Measurements from ENCODE around the gene CLTC. TPM values are rescaled to one million over a fixed set of nuclear protein-coding genes. Genes with fewer than 3 reads are reported as not detected.
"Not testable (repeated sequence)": the region's sequence is repeated elsewhere in the genome, so short reads cannot be mapped to it uniquely, and the experiment has no call there.

Gene CLTC
- 100 to 1,000 TPM; 354 to 460 (median 397) TPM for total RNA-seq (2021; fragmentation: NEBNext Ultra II Directional; extraction: Animal tissue kit (Norgen Biotek cat#: 25700))
- long read RNA-seq, full-length matches to known transcripts: 65 of 181 reads
- long read RNA-seq, partial matches to known transcripts: 107 of 181 reads
- long read RNA-seq, other reads (novel, unspliced or antisense): 9 of 181 reads

DNA sequence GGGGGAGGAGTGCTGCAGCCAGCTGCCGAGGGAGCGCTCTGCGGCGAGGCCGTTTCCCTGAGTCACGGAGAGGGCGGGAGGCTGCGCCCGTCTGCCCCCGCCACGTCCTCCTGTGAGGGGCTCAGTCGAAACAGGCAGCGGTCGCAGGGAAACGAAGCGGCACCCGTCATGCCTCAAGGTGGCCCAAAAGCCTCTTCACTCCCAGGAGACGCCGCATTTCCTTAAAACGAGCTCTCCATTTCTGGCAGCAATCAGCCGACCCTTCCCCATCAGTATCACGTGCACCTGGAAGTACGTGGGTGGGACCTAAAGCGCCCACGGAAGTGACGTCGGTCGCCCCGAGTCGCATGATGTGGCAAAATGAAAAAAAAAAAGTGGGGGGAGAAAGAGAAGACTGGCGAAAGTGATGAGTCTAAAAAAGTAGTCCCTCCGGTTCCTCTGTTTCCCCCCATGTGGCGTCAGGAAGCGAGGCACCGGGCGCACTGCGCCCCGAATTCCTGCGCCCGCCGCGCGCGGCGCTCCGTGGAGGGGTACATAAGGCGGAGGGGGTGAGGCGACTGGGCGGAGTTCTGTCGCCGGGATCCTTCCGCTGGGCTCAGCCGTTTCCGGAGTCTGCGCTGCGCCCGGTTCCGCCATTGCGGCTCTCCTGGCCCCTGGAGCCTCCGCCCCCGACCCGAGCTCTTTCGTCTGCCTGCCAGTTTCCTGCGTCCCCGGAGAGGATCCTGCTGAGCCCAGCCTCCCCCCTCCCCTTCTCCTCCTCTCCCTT is at the start of gene CLTC:
CLTC (plus strand) TSS at position 598 of the 766 bp plus-strand sequence. CDS start 237 bp downstream, outside the sequence.
- Mint-ChIP-seq H3K27me3 (ENCODE audit: insufficient read depth) (no peaks in the 10 kb centered on the region; the same call in 1 of the 2 replicates), H3K9me3 (no peaks in the 10 kb centered on the region), H3K4me1 (ENCODE audit: low read depth) (peaks cover 52% of the 10 kb centered on the region), H3K4me3 (peak within 1 kb of the TSS; percentile 95), H3K27ac (peak within 1 kb of the TSS; percentile 100), H3K36me3 (ENCODE audit: low read depth) (peaks cover 33% of the 10 kb centered on the region)
- DNase-seq: peak; percentile 96
- TF ChIP-seq, protein P1, sequence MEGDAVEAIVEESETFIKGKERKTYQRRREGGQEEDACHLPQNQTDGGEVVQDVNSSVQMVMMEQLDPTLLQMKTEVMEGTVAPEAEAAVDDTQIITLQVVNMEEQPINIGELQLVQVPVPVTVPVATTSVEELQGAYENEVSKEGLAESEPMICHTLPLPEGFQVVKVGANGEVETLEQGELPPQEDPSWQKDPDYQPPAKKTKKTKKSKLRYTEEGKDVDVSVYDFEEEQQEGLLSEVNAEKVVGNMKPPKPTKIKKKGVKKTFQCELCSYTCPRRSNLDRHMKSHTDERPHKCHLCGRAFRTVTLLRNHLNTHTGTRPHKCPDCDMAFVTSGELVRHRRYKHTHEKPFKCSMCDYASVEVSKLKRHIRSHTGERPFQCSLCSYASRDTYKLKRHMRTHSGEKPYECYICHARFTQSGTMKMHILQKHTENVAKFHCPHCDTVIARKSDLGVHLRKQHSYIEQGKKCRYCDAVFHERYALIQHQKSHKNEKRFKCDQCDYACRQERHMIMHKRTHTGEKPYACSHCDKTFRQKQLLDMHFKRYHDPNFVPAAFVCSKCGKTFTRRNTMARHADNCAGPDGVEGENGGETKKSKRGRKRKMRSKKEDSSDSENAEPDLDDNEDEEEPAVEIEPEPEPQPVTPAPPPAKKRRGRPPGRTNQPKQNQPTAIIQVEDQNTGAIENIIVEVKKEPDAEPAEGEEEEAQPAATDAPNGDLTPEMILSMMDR (IDR thresholded peaks at IDR 0.05): no peak; the same call in 1 of the 2 replicates

DNA sequence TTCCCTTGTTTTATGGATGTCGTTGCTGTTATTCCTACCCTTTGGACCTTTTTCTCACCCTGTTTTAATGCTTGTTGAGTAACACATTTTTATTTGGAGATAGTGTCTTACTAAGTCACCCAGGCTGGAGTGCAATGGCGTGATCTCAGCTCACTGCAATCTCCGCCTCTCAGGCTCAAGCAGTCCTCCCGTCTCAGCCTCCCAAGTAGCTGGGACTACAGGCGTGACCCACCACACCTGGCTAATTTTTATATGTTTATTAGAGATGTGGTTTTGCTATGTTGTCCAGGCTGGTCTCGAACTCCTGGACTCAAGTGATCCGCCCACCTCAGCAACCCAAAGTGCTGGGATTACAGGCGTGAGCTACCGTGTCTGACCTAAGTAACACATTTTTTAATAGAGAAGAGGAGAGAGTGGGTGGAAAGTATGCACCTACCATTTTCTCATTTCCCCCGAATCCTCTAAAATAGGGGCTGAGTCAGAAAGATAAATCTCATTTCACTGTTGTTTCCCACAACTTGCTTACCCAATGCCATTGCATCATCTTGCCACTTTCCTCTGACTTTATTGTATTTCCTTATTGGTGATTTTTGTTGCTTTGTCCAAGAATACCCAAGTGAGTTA is 47.3 kb upstream of the CLTC start:
- H3K4me3 Mint-ChIP-seq: no peak overlapping the region
- no peak overlapping the region; the same call in 1 of the 2 replicates for H3K27ac Mint-ChIP-seq
- H3K9me3 Mint-ChIP-seq: no peaks in the 10 kb centered on the region
- no peaks in the 10 kb centered on the region for H3K27me3 Mint-ChIP-seq (ENCODE audit: insufficient read depth)
- peaks cover 13% of the 10 kb centered on the region for H3K36me3 Mint-ChIP-seq (ENCODE audit: low read depth)
- DNase-seq: no peak
- TF ChIP-seq, protein P1 (IDR thresholded peaks at IDR 0.05): no peak
- 0 out of 2 replicates have a peak, but pooled peaks cover 8% of the 10 kb centered on the region for H3K4me1 Mint-ChIP-seq (ENCODE audit: low read depth)

DNA sequence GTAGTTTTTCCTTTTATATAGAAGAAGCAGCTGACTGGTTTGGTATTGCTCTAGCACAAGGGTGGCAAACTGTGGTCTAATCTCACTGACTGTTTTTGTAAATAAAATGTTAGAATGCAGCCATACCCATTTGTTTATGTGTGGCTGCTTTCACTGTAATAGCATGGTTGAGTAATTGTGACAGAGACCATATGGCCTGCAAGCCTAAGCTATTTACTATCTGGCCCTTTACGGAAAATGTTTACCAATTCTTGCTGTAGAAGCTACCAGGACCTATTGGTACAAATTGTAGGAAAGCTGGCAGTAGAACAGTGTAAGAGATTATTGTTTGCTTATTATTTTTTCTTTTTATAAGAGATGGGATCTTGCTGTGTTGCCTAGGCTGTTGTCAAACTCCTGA is 35.5 kb upstream of the CLTC start:
- H3K9me3 Mint-ChIP-seq; H3K4me3 Mint-ChIP-seq; H3K27me3 Mint-ChIP-seq (ENCODE audit: insufficient read depth); H3K4me1 Mint-ChIP-seq (ENCODE audit: low read depth); DNase-seq; H3K27ac Mint-ChIP-seq; H3K36me3 Mint-ChIP-seq (ENCODE audit: low read depth): not testable (repeated sequence)

DNA sequence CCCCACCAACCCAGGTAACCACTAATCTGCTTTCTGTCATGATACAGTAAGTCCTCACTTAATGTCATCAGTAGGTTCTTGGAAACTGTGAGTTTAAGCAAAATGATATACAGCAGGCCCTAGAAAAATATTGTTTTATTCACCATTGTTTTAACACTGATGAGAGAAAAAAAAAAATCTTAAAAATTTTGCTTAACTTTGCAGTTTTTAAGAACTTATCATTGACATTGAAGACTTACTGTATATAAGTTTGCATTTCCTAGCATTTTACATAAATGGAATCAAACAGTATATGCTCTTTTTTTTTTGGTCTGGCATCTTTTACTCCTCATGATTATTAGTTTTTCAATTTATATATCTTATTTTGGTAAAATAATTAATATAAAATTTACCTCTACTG is 19.5 kb upstream of the CLTC start:
- no peak overlapping the region for H3K4me3 Mint-ChIP-seq
- no peak for DNase-seq
- no peak overlapping the region for H3K27ac Mint-ChIP-seq
- no peaks in the 10 kb centered on the region for H3K27me3 Mint-ChIP-seq (ENCODE audit: insufficient read depth)
- TF ChIP-seq, protein P1 (IDR thresholded peaks at IDR 0.05): no peak
- H3K4me1 Mint-ChIP-seq (ENCODE audit: low read depth): no peaks in the 10 kb centered on the region
- H3K9me3 Mint-ChIP-seq: no peaks in the 10 kb centered on the region
- H3K36me3 Mint-ChIP-seq (ENCODE audit: low read depth): peaks cover 21% of the 10 kb centered on the region

DNA sequence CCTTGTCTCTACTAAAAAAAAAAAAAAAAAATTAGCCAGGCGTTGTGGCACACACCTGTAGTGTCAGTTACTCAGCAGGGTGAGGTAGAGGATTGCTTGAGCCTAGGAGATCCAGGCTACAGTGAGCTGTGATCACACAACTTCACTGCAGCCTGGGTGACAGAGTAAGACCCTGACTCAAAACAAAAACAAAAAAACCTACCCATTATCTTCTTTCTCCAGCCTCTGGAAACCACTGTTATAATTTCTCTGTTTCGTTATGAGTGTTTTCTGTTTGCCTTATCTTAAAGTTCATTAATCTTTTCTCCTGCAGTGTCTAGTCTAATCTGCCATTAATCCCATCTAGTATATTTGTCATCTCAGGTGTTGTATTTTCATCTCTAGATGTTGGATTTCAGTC is 18.6 kb upstream of the CLTC start:
- Mint-ChIP-seq H3K9me3 (no peaks in the 10 kb centered on the region), H3K27me3 (ENCODE audit: insufficient read depth) (no peaks in the 10 kb centered on the region), H3K4me1 (ENCODE audit: low read depth) (no peaks in the 10 kb centered on the region), H3K4me3 (no peak overlapping the region), H3K36me3 (ENCODE audit: low read depth) (peaks cover 26% of the 10 kb centered on the region), H3K27ac (no peak overlapping the region)
- TF ChIP-seq, protein P1 (IDR thresholded peaks at IDR 0.05): no peak
- DNase-seq: no peak

DNA sequence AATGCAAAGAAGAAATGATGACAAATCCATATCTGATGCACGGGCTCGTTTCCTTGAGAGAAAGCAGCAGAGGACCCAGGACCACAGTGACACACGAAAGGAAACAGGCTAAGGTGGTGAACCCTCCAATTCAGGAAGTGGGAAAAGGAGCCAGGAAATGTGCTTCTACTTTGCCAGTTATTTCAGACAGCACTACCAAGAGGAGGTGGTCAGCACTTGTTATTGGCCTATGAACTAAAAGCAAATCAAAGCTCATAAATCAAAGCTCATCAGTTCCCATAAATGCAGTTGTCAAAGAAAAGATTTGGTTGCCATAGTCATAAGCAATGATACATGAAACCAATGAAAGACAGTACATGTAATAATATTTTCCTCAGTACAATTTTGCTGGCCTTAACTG is 12.6 kb upstream of the CLTC start:
- no peak for DNase-seq
- H3K36me3 Mint-ChIP-seq (ENCODE audit: low read depth): peaks cover 18% of the 10 kb centered on the region
- no peaks in the 10 kb centered on the region for H3K9me3 Mint-ChIP-seq
- TF ChIP-seq, protein P1 (IDR thresholded peaks at IDR 0.05): no peak
- no peaks in the 10 kb centered on the region for H3K4me1 Mint-ChIP-seq (ENCODE audit: low read depth)
- peaks cover 2% of the 10 kb centered on the region for H3K27me3 Mint-ChIP-seq (ENCODE audit: insufficient read depth)
- H3K27ac Mint-ChIP-seq: no peak overlapping the region
- no peak overlapping the region for H3K4me3 Mint-ChIP-seq

Data from HFFc6 (cell line).